ENCODE results near the gene KRT76.

Gene KRT76

GRCh38 chr12:52818388-52818787, 41.2 kb upstream of the KRT76 start:
- Histone ChIP-seq H3K4me3 (ENCODE audit: low read length) (no peak overlapping the region), H3K27ac (ENCODE audit: low read length) (no peak overlapping the region), H3K4me1 (ENCODE audit: control insufficient read depth, low read depth, low read length) (no peaks in the 10 kb centered on the region)

GRCh38 chr12:52817699-52818238, 40.6 kb upstream of the KRT76 start:
- no peaks in the 10 kb centered on the region for H3K4me1 ChIP-seq (ENCODE audit: control insufficient read depth, low read depth, low read length)
- H3K9ac ChIP-seq (ENCODE audit: low read length): no peak overlapping the region
- H3K36me3 ChIP-seq (ENCODE audit: control insufficient read depth, low read depth, low read length): no peaks in the 10 kb centered on the region
- H3K27ac ChIP-seq (ENCODE audit: low read length): no peak overlapping the region
- H3K27me3 ChIP-seq (ENCODE audit: control insufficient read depth, insufficient read depth, low read length): no peaks in the 10 kb centered on the region
- H3K9me3 ChIP-seq (ENCODE audit: control insufficient read depth, low read depth, low read length): no peaks in the 10 kb centered on the region
- no peak overlapping the region for H3K4me3 ChIP-seq (ENCODE audit: low read length)

More at GRCh38 chr12:52818388-52818787, 41.2 kb upstream of the KRT76 start:
- H3K27me3 ChIP-seq (ENCODE audit: control insufficient read depth, insufficient read depth, low read length): no peaks in the 10 kb centered on the region
- H3K9me3 ChIP-seq (ENCODE audit: control insufficient read depth, low read depth, low read length): no peaks in the 10 kb centered on the region
- H3K9ac ChIP-seq (ENCODE audit: low read length): no peak overlapping the region
- no peaks in the 10 kb centered on the region for H3K36me3 ChIP-seq (ENCODE audit: control insufficient read depth, low read depth, low read length)

- Histone ChIP-seq H3K9ac (ENCODE audit: low read length) (no peak overlapping the region), H3K4me3 (ENCODE audit: low read length) (no peak overlapping the region), H3K36me3 (ENCODE audit: control insufficient read depth, low read depth, low read length) (no peaks in the 10 kb centered on the region), H3K4me1 (ENCODE audit: control insufficient read depth, low read depth, low read length) (no peaks in the 10 kb centered on the region), H3K27me3 (ENCODE audit: control insufficient read depth, insufficient read depth, low read length) (no peaks in the 10 kb centered on the region), H3K9me3 (ENCODE audit: control insufficient read depth, low read depth, low read length) (no peaks in the 10 kb centered on the region), H3K27ac (ENCODE audit: low read length) (no peak overlapping the region)
These were observed 40.0 kb upstream of the KRT76 start for GRCh38 chr12:52817003-52817698.

GRCh38 chr12:52815676-52816588, 38.8 kb upstream of the KRT76 start:
- H3K27ac ChIP-seq (ENCODE audit: low read length): no peak overlapping the region
- H3K36me3 ChIP-seq (ENCODE audit: control insufficient read depth, low read depth, low read length): no peaks in the 10 kb centered on the region
- H3K4me1 ChIP-seq (ENCODE audit: control insufficient read depth, low read depth, low read length): no peaks in the 10 kb centered on the region
- no peaks in the 10 kb centered on the region for H3K9me3 ChIP-seq (ENCODE audit: control insufficient read depth, low read depth, low read length)
- H3K4me3 ChIP-seq (ENCODE audit: low read length): no peak overlapping the region
- H3K27me3 ChIP-seq (ENCODE audit: control insufficient read depth, insufficient read depth, low read length): no peaks in the 10 kb centered on the region
- no peak overlapping the region for H3K9ac ChIP-seq (ENCODE audit: low read length)

- H3K9me3 ChIP-seq (ENCODE audit: control insufficient read depth, low read depth, low read length): no peaks in the 10 kb centered on the region
- no peaks in the 10 kb centered on the region for H3K27me3 ChIP-seq (ENCODE audit: control insufficient read depth, insufficient read depth, low read length)
- no peak overlapping the region for H3K9ac ChIP-seq (ENCODE audit: low read length)
- H3K27ac ChIP-seq (ENCODE audit: low read length): no peak overlapping the region
- no peaks in the 10 kb centered on the region for H3K4me1 ChIP-seq (ENCODE audit: control insufficient read depth, low read depth, low read length)
- H3K4me3 ChIP-seq (ENCODE audit: low read length): no peak overlapping the region
- H3K36me3 ChIP-seq (ENCODE audit: control insufficient read depth, low read depth, low read length): no peaks in the 10 kb centered on the region
These were observed 38.0 kb upstream of the KRT76 start for GRCh38 chr12:52815161-52815560.

GRCh38 chr12:52814710-52815155, 37.6 kb upstream of the KRT76 start:
- Histone ChIP-seq H3K9ac (ENCODE audit: low read length) (no peak overlapping the region), H3K4me3 (ENCODE audit: low read length) (no peak overlapping the region), H3K27ac (ENCODE audit: low read length) (no peak overlapping the region), H3K27me3 (ENCODE audit: control insufficient read depth, insufficient read depth, low read length) (no peaks in the 10 kb centered on the region), H3K9me3 (ENCODE audit: control insufficient read depth, low read depth, low read length) (no peaks in the 10 kb centered on the region), H3K36me3 (ENCODE audit: control insufficient read depth, low read depth, low read length) (no peaks in the 10 kb centered on the region), H3K4me1 (ENCODE audit: control insufficient read depth, low read depth, low read length) (no peaks in the 10 kb centered on the region)

- no peaks in the 10 kb centered on the region for H3K4me1 ChIP-seq (ENCODE audit: control insufficient read depth, low read depth, low read length)
These were observed 37.0 kb upstream of the KRT76 start, which contains the start of gene KRT4 for GRCh38 chr12:52813885-52814709. KRT4 (minus strand) TSS chr12:52814116; CDS start chr12:52814058, 58 bp downstream.

GRCh38 chr12:52813203-52813819, 36.2 kb upstream of the KRT76 start:
- Histone ChIP-seq H3K4me1 (ENCODE audit: control insufficient read depth, low read depth, low read length) (no peaks in the 10 kb centered on the region), H3K4me3 (ENCODE audit: low read length) (no peak overlapping the region), H3K9me3 (ENCODE audit: control insufficient read depth, low read depth, low read length) (no peaks in the 10 kb centered on the region), H3K36me3 (ENCODE audit: control insufficient read depth, low read depth, low read length) (no peaks in the 10 kb centered on the region), H3K27me3 (ENCODE audit: control insufficient read depth, insufficient read depth, low read length) (no peaks in the 10 kb centered on the region), H3K27ac (ENCODE audit: low read length) (no peak overlapping the region), H3K9ac (ENCODE audit: low read length) (no peak overlapping the region)

More at GRCh38 chr12:52813885-52814709, 37.0 kb upstream of the KRT76 start, which contains the start of gene KRT4:
- no peak within 1 kb of the TSS for H3K4me3 ChIP-seq (ENCODE audit: low read length)
- no peak within 1 kb of the TSS for H3K9ac ChIP-seq (ENCODE audit: low read length)
- no peaks in the 10 kb centered on the region for H3K9me3 ChIP-seq (ENCODE audit: control insufficient read depth, low read depth, low read length)
- no peaks in the 10 kb centered on the region for H3K36me3 ChIP-seq (ENCODE audit: control insufficient read depth, low read depth, low read length)
- H3K27me3 ChIP-seq (ENCODE audit: control insufficient read depth, insufficient read depth, low read length): no peaks in the 10 kb centered on the region
- no peak within 1 kb of the TSS for H3K27ac ChIP-seq (ENCODE audit: low read length)

- Histone ChIP-seq H3K4me3 (ENCODE audit: low read length) (no peak overlapping the region), H3K4me1 (ENCODE audit: control insufficient read depth, low read depth, low read length) (no peaks in the 10 kb centered on the region), H3K36me3 (ENCODE audit: control insufficient read depth, low read depth, low read length) (no peaks in the 10 kb centered on the region), H3K9ac (ENCODE audit: low read length) (no peak overlapping the region), H3K9me3 (ENCODE audit: control insufficient read depth, low read depth, low read length) (no peaks in the 10 kb centered on the region), H3K27ac (ENCODE audit: low read length) (no peak overlapping the region), H3K27me3 (ENCODE audit: control insufficient read depth, insufficient read depth, low read length) (no peaks in the 10 kb centered on the region)
These were observed 35.6 kb upstream of the KRT76 start for GRCh38 chr12:52812749-52813148.

- H3K9me3 ChIP-seq (ENCODE audit: control insufficient read depth, low read depth, low read length): no peaks in the 10 kb centered on the region
- no peaks in the 10 kb centered on the region for H3K27me3 ChIP-seq (ENCODE audit: control insufficient read depth, insufficient read depth, low read length)
- H3K4me1 ChIP-seq (ENCODE audit: control insufficient read depth, low read depth, low read length): no peaks in the 10 kb centered on the region
- H3K9ac ChIP-seq (ENCODE audit: low read length): no peak overlapping the region
- no peaks in the 10 kb centered on the region for H3K36me3 ChIP-seq (ENCODE audit: control insufficient read depth, low read depth, low read length)
- no peak overlapping the region for H3K27ac ChIP-seq (ENCODE audit: low read length)
- no peak overlapping the region for H3K4me3 ChIP-seq (ENCODE audit: low read length)
These were observed 34.9 kb upstream of the KRT76 start for GRCh38 chr12:52812073-52812400.

Measured in iPS-18a (cell line).